ENCODE data around the gene METTL25B. TPM values are rescaled to one million over a fixed set of nuclear protein-coding genes. Genes with fewer than 3 reads are reported as not detected.

The METTL25B gene
- total RNA-seq, 4 donors from 2014 or later = 12.9 to 28.0 (median 17.6) TPM

DNA sequence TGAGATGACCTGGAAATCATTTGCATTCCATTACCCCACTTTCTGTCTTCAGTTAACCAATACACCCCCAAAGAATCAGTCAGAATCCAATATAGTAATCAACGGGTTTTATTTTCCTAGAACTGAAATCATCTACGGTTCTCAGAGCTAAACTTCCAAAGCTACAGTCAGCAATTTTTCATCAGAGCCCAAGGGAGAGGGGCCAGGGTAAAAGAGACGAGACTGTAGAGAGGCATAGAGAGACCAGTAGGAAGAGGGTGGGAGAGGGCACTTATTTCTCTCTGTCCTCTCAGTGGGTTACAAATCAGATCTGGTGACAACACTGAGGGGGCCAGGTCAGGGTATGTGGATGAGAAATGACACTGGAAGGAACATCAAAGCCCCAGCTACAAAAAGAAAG, 13.7 kb downstream of the METTL25B start:
- Histone ChIP-seq H3K27ac (peak overlapping the region; percentile 87 to 99 (median 92)), H3K4me3 (peak overlapping the region in 2 of 4 donors; percentile 78 to 94), H3K9me3 (no peaks in the 10 kb centered on the region), H3K4me1 (peaks cover 32 to 35% of the 10 kb centered on the region in 2 donors), H3K27me3 (no peaks in the 10 kb centered on the region), H3K36me3 (peaks cover 0 to 40% of the 10 kb centered on the region in 2 donors)
- intact Hi-C loops (cut with DNase I; ENCODE audit: low total_unique reads) = loop anchor here (5.0 to 10.0 kb wide), 3 partner anchors 80 to 617 kb away; partner anchors contain the start of genes CCT3 and TSACC
- TF ChIP-seq POLR2A (IDR thresholded peaks at IDR 0.05) = no peak
- TF ChIP-seq, protein P1, sequence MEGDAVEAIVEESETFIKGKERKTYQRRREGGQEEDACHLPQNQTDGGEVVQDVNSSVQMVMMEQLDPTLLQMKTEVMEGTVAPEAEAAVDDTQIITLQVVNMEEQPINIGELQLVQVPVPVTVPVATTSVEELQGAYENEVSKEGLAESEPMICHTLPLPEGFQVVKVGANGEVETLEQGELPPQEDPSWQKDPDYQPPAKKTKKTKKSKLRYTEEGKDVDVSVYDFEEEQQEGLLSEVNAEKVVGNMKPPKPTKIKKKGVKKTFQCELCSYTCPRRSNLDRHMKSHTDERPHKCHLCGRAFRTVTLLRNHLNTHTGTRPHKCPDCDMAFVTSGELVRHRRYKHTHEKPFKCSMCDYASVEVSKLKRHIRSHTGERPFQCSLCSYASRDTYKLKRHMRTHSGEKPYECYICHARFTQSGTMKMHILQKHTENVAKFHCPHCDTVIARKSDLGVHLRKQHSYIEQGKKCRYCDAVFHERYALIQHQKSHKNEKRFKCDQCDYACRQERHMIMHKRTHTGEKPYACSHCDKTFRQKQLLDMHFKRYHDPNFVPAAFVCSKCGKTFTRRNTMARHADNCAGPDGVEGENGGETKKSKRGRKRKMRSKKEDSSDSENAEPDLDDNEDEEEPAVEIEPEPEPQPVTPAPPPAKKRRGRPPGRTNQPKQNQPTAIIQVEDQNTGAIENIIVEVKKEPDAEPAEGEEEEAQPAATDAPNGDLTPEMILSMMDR (IDR thresholded peaks at IDR 0.05 in 4 of 5, conservative IDR thresholded peaks at IDR 0.05 in 1 of 5) = no peak
- in situ Hi-C loops (cut with MboI; ENCODE audit: low sequenced_read_pairs in 4 of 4) = loop anchor here in 1 of 4 donors (25.0 kb wide), 1 partner anchor 680 kb away; the partner anchor contains the start of genes LAMTOR2, RAB25 and UBQLN4
- ATAC-seq (no peak), DNase-seq (no peak)

DNA sequence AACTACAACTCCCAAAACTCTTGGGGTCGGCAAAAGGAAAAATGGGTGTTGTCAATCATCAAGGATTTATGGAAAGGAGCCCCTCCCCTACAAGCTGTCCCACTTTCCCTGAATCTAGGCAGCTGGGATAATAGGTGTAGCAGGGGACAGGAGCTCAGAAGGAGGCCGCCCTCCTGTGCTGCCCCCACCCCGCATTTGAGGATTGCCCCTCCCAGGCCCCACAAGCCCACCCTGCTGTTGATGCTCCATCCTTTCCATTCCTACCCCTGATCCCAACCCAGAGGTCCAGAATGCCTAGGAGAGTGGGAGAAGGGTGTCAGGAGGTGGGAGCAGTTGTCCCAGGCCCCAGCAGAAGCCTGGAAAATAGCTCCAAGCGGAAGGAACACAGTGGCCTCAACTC, 14.5 kb downstream of the METTL25B start:
- intact Hi-C loops (cut with DNase I; ENCODE audit: low total_unique reads) (loop anchor here (5.0 to 10.0 kb wide), 3 partner anchors 80 to 618 kb away; partner anchors contain the start of genes CCT3 and TSACC), in situ Hi-C loops (cut with MboI; ENCODE audit: low sequenced_read_pairs in 4 of 4) (loop anchor here in 1 of 4 donors (25.0 kb wide), 1 partner anchor 680 kb away; the partner anchor contains the start of genes LAMTOR2, RAB25 and UBQLN4)
- Histone ChIP-seq H3K36me3 (peaks cover 0 to 37% of the 10 kb centered on the region in 2 donors), H3K27me3 (no peaks in the 10 kb centered on the region), H3K4me3 (no peak overlapping the region), H3K4me1 (peaks cover 38 to 40% of the 10 kb centered on the region in 2 donors), H3K9me3 (no peaks in the 10 kb centered on the region), H3K27ac (peak overlapping the region in 2 of 4 donors; percentile 38 to 90)
- TF ChIP-seq POLR2A (IDR thresholded peaks at IDR 0.05) = no peak
- TF ChIP-seq, protein P1 (IDR thresholded peaks at IDR 0.05 in 4 of 5, conservative IDR thresholded peaks at IDR 0.05 in 1 of 5) = no peak
- ATAC-seq (no peak), DNase-seq (no peak)

DNA sequence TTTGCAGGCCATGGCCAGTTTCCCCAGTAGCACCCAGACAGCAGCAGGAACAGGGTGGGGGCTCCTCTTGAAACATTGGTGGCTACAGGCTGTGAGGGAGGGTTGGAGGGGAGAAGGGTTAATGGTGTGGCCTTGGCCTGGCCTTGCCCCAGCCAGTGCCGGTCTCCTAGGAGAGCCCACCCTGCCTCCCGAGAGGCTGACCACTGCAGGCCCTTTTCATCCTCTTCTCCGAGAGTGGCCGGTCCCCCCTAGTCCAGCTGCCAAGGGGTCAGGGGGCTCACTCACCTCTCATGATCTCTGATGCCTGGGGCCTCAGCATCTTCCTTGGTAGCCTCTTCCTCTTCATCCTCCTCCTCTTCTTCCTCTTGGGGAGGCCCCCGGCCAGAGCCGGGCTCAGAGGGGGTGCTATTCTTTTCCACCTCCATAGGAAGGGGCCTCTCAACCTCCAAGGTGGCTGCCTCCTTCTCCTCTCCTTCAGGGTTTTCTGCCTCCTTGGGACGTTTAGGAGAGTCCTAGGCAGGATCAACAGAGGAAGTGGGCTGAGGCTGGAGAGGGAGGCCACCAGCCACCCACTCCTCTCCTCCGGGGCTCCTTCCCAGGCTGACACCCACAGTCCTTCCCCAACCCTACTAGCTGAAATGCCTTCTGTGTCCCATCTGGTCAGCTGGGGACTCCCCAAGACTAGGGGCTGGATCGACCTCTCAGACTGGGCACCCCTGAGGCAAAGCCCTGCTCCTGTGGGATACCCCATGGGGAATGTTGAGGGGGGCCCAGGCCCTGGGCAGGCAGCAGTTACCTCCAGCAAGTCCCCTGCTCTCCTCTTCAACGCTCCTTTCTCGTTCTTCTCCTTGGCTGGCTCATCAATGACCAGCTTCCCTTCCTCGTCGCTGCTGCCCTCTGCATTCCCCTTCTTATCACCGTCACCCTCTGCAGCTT, 15.4 kb downstream of the METTL25B start:
- no peak for TF ChIP-seq POLR2A (IDR thresholded peaks at IDR 0.05)
- TF ChIP-seq, protein P1 (IDR thresholded peaks at IDR 0.05 in 4 of 5, conservative IDR thresholded peaks at IDR 0.05 in 1 of 5) = no peak
- DNase-seq = no peak
- intact Hi-C loops (cut with DNase I; ENCODE audit: low total_unique reads) = loop anchor here (5.0 to 10.0 kb wide), 3 partner anchors 81 to 619 kb away; partner anchors contain the start of genes CCT3 and TSACC
- H3K9me3 ChIP-seq = no peaks in the 10 kb centered on the region
- peak overlapping the region in 3 of 4 donors; percentile 38 to 100 (median 100) for H3K27ac ChIP-seq
- no peak overlapping the region for H3K4me3 ChIP-seq
- H3K27me3 ChIP-seq = no peaks in the 10 kb centered on the region
- in situ Hi-C loops (cut with MboI; ENCODE audit: low sequenced_read_pairs in 4 of 4) = loop anchor here in 1 of 4 donors (25.0 kb wide), 1 partner anchor 681 kb away; the partner anchor contains the start of genes LAMTOR2, RAB25 and UBQLN4
- H3K4me1 ChIP-seq = peaks cover 46 to 47% of the 10 kb centered on the region in 2 donors
- peaks cover 0 to 31% of the 10 kb centered on the region in 2 donors for H3K36me3 ChIP-seq
- ATAC-seq = no peak

DNA sequence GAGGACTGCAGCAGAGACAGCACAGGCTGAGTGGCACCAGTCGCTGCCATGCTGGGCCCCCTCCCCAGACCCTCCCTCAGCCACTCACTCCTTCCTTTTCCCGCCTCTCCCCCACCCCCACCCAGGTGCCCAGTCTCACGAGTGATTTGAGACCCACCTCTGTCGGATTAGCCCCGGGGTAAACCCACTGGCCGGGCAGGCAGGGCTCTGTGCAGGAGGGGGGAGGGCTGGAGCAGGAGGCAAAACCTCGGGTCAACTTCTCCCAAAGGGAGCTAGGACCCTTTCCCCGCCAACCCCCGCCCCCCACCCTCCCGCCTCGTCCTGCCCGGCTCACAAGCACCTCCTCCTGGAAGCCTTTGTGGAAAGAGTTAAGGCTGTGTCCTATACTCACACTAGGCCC, 16.1 kb downstream of the METTL25B start:
- no peak for TF ChIP-seq POLR2A (IDR thresholded peaks at IDR 0.05)
- TF ChIP-seq, protein P1 (IDR thresholded peaks at IDR 0.05 in 4 of 5, conservative IDR thresholded peaks at IDR 0.05 in 1 of 5) = no peak
- Histone ChIP-seq H3K9me3 (no peaks in the 10 kb centered on the region), H3K4me1 (peaks cover 51 to 53% of the 10 kb centered on the region in 2 donors), H3K27me3 (no peaks in the 10 kb centered on the region), H3K27ac (peak overlapping the region; percentile 94 to 100 (median 100)), H3K4me3 (no peak overlapping the region), H3K36me3 (peaks cover 0 to 31% of the 10 kb centered on the region in 2 donors)
- ATAC-seq = no peak
- intact Hi-C loops (cut with DNase I; ENCODE audit: low total_unique reads) = loop anchor here (5.0 to 10.0 kb wide), 3 partner anchors 82 to 620 kb away; partner anchors contain the start of genes CCT3 and TSACC
- in situ Hi-C loops (cut with MboI; ENCODE audit: low sequenced_read_pairs in 4 of 4) = loop anchor here in 1 of 4 donors (25.0 kb wide), 1 partner anchor 682 kb away; the partner anchor contains the start of genes LAMTOR2, RAB25 and UBQLN4
- no peak for DNase-seq
